ENCODE measurements around the gene WSCD1. TPM values are rescaled to one million over a fixed set of nuclear protein-coding genes. Genes with fewer than 3 reads are reported as not detected.

Gene WSCD1
- total RNA-seq, 1 experiment from 2014 or later, result 0.45 TPM

DNA sequence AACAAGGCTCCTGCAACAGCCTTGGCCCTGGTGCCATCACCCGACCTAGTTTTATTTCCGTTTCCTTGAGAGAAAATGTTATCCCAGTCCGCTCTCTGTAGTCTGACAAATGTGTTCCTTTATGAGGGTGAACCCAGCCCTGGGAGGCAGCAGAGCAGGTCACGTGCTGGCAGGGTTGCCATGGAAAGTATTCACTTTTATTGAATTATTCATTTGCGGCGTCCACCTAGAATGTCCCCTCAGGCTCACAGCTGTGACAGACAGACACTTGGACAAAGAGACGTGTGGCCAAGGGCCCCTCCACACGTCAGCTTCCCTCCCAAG is 90.0 kb downstream of the WSCD1 start:
- Mint-ChIP-seq H3K27ac (ENCODE audit: unreplicated experiment) (no peak overlapping the region), H3K9me3 (ENCODE audit: low read depth, unreplicated experiment) (no peaks in the 10 kb centered on the region), H3K4me3 (ENCODE audit: low read depth, unreplicated experiment) (no peak overlapping the region), H3K4me1 (ENCODE audit: low read depth, unreplicated experiment) (no peaks in the 10 kb centered on the region), H3K27me3 (ENCODE audit: unreplicated experiment) (peaks cover 95% of the 10 kb centered on the region), H3K36me3 (ENCODE audit: insufficient read depth, unreplicated experiment) (no peaks in the 10 kb centered on the region)
- intact Hi-C loops (cut with micrococcal nuclease; ENCODE audit: unreplicated experiment), result no loop called here
- CTCF ChIA-PET, result no interaction called here
- TF ChIP-seq, protein P1, sequence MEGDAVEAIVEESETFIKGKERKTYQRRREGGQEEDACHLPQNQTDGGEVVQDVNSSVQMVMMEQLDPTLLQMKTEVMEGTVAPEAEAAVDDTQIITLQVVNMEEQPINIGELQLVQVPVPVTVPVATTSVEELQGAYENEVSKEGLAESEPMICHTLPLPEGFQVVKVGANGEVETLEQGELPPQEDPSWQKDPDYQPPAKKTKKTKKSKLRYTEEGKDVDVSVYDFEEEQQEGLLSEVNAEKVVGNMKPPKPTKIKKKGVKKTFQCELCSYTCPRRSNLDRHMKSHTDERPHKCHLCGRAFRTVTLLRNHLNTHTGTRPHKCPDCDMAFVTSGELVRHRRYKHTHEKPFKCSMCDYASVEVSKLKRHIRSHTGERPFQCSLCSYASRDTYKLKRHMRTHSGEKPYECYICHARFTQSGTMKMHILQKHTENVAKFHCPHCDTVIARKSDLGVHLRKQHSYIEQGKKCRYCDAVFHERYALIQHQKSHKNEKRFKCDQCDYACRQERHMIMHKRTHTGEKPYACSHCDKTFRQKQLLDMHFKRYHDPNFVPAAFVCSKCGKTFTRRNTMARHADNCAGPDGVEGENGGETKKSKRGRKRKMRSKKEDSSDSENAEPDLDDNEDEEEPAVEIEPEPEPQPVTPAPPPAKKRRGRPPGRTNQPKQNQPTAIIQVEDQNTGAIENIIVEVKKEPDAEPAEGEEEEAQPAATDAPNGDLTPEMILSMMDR (IDR thresholded peaks at IDR 0.05; ENCODE audit: unreplicated experiment), result no peak
- no peak for DNase-seq
- no TSS peak for BruUV-seq (replicated peaks)

DNA sequence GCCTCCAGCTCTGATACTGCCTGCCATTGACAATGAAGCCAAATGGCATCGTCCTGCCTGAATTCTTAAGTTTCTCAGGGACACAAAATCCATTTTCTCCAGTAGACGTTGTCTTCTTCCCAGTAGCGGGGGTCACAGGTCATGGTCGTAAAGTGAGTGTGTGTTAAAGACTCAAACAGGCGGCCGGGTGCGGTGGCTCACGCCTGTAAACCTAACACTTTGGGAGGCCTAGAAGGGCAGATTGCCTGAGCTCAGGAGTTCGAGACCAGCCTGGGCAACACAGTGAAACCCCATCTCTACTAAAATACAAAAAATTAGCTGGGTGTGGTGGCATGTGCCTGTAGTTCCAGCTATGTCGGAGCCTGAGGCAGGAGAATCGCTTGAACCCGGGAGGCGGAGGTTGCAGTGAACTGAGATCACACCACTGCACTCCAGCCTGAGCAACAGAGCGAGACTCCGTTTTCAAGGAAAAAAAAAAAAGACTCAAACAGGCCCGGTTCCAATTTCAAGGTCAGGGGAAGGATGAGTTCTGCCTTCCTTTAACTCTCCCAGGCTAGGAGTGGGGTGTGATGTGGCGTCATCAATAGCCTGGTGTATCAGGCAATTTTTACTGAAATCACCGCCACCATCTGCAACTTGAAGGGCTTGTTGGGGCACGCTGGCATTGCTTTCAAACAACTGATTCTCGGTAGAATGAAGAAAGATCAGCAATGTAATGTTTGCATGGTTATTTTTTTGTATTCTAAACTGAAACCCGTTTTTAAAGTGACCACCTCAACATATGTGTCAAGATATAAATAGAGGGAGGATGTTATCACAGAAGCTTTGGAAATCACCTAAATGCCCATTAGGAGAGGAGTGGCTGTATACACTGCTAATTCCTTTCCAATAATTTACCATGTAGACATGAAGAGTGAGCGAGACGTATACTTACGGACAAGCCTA is 91.0 kb downstream of the WSCD1 start:
- no peaks in the 10 kb centered on the region for H3K36me3 Mint-ChIP-seq (ENCODE audit: insufficient read depth, unreplicated experiment)
- DNase-seq, result no peak
- CTCF ChIA-PET, result no interaction called here
- no peak overlapping the region for H3K4me3 Mint-ChIP-seq (ENCODE audit: low read depth, unreplicated experiment)
- H3K27ac Mint-ChIP-seq (ENCODE audit: unreplicated experiment), result no peak overlapping the region
- no TSS peak for BruUV-seq (replicated peaks)
- H3K27me3 Mint-ChIP-seq (ENCODE audit: unreplicated experiment), result peaks cover 89% of the 10 kb centered on the region
- no peaks in the 10 kb centered on the region for H3K9me3 Mint-ChIP-seq (ENCODE audit: low read depth, unreplicated experiment)
- intact Hi-C loops (cut with micrococcal nuclease; ENCODE audit: unreplicated experiment), result no loop called here
- no peaks in the 10 kb centered on the region for H3K4me1 Mint-ChIP-seq (ENCODE audit: low read depth, unreplicated experiment)
- TF ChIP-seq, protein P1 (IDR thresholded peaks at IDR 0.05; ENCODE audit: unreplicated experiment), result no peak

DNA sequence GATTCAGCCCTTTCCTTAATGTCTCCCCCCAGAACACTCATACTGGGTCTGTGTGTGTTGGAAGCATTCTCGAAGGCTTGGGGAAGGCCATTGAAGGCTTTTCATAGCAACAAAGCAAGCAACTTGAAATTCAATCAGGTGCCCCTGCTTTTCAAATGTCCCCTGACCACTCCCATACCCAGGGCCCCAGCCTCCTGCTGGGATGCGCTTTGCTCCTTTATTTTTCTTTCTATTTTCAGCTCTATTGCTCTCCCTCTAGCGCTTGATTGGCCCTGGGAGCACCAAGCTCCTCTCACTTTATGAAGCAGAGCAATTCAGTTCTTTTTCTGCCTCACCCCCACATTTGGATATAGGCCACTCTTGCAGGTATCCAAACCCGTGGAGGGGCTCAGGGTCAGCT is 92.0 kb downstream of the WSCD1 start:
- CTCF ChIA-PET, result no interaction called here
- BruUV-seq (replicated peaks), result no TSS peak
- peaks cover 89% of the 10 kb centered on the region for H3K27me3 Mint-ChIP-seq (ENCODE audit: unreplicated experiment)
- no peak overlapping the region for H3K4me3 Mint-ChIP-seq (ENCODE audit: low read depth, unreplicated experiment)
- no peak for DNase-seq
- TF ChIP-seq, protein P1 (IDR thresholded peaks at IDR 0.05; ENCODE audit: unreplicated experiment), result no peak
- no peaks in the 10 kb centered on the region for H3K36me3 Mint-ChIP-seq (ENCODE audit: insufficient read depth, unreplicated experiment)
- no peaks in the 10 kb centered on the region for H3K9me3 Mint-ChIP-seq (ENCODE audit: low read depth, unreplicated experiment)
- no peak overlapping the region for H3K27ac Mint-ChIP-seq (ENCODE audit: unreplicated experiment)
- no peaks in the 10 kb centered on the region for H3K4me1 Mint-ChIP-seq (ENCODE audit: low read depth, unreplicated experiment)
- intact Hi-C loops (cut with micrococcal nuclease; ENCODE audit: unreplicated experiment), result no loop called here

DNA sequence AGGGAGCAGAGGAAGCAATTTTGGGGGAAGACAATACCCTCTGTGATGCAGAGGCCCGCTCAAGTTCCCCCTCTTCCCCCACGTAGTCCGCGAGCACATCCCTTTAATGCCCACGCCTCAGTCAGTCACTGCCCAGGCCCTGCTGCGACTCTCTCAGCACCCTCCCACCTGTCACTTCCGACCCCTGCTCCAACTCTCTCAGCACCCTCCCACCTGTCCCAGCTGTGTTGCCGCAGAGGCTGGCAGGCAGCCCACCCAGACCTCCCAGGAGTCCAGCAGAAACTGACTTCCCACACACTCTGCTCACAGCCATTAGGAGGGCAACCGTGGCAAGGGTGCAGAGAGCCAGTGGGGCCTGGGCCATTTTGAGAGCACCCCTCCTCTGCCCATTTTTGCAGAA is 92.7 kb downstream of the WSCD1 start:
- peaks cover 89% of the 10 kb centered on the region for H3K27me3 Mint-ChIP-seq (ENCODE audit: unreplicated experiment)
- CTCF ChIA-PET, result no interaction called here
- no TSS peak for BruUV-seq (replicated peaks)
- no peaks in the 10 kb centered on the region for H3K4me1 Mint-ChIP-seq (ENCODE audit: low read depth, unreplicated experiment)
- intact Hi-C loops (cut with micrococcal nuclease; ENCODE audit: unreplicated experiment), result no loop called here
- no peak overlapping the region for H3K27ac Mint-ChIP-seq (ENCODE audit: unreplicated experiment)
- H3K4me3 Mint-ChIP-seq (ENCODE audit: low read depth, unreplicated experiment), result no peak overlapping the region
- H3K36me3 Mint-ChIP-seq (ENCODE audit: insufficient read depth, unreplicated experiment), result no peaks in the 10 kb centered on the region
- TF ChIP-seq, protein P1 (IDR thresholded peaks at IDR 0.05; ENCODE audit: unreplicated experiment), result no peak
- no peak for DNase-seq
- H3K9me3 Mint-ChIP-seq (ENCODE audit: low read depth, unreplicated experiment), result no peaks in the 10 kb centered on the region

All from Calu3 (cell line).